Heart left ventricle (tissue), 16 donors: ENCODE results near the gene TSPYL2. TPM values are rescaled to one million over a fixed set of nuclear protein-coding genes. Genes with fewer than 3 reads are reported as not detected.
A peak's percentile ranks its signal among the peaks of the same experiment; 100 is the strongest.

Experiments used
- ATAC-seq, 4 donors: fragments of 200-7000 bp; cut with Tn5 transposase; one replicate each; pipeline ENCODE4 v1.9.1; 2020 to 2022; ENCODE audit warnings: moderate library complexity in 4 of 4, mild to moderate bottlenecking in 3 of 4, moderate number of reproducible peaks in 1 of 4
- DNase-seq, 5 donors: peaks; one replicate each; pipeline ENCODE4 v3.0.0-alpha.2; 2020
- H3K27ac ChIP-seq, 12 donors: fragments of 200-600 bp; sonication (generic) in 4 of 12; one replicate each; pipeline versions ENCODE4 v1.5.0 to v1.8.0; 2016 to 2022; ENCODE audit warnings: mild to moderate bottlenecking in 2 of 12
- H3K27me3 ChIP-seq, 9 donors: fragments of 200-600 bp; sonication (generic) in 2 of 9; one replicate each; pipeline versions ENCODE4 v1.5.1 to v1.8.0; 2016 to 2022; ENCODE audit warnings: mild to moderate bottlenecking in 3 of 9
- H3K36me3 ChIP-seq, 9 donors: fragments of 200-600 bp; sonication (generic) in 2 of 9; one replicate each; pipeline versions ENCODE4 v1.5.0 to v1.8.0; 2018 to 2022; ENCODE audit warnings: mild to moderate bottlenecking in 2 of 9
- H3K4me1 ChIP-seq, 12 donors: fragments of 200-600 bp; sonication (generic) in 4 of 12; one replicate each; pipeline versions ENCODE4 v1.5.0 to v1.8.0; 2016 to 2022; ENCODE audit warnings: mild to moderate bottlenecking in 3 of 12
- H3K4me3 ChIP-seq, 12 donors: fragments of 200-600 bp; sonication (generic) in 4 of 12; one replicate each; pipeline versions ENCODE4 v1.5.0 to v1.8.0; 2017 to 2022; ENCODE audit warnings: mild to moderate bottlenecking in 9 of 12, moderate library complexity in 4 of 12
- H3K9me3 ChIP-seq, 12 donors: fragments of 200-600 bp; sonication (generic) in 4 of 12; one replicate each; pipeline versions ENCODE4 v1.5.0 to v1.8.0; 2016 to 2022; ENCODE audit warnings: mild to moderate bottlenecking in 1 of 12
- POLR2A ChIP-seq, 2 donors: fragments of 450-650 bp; IDR thresholded peaks; one replicate each; pipeline ENCODE4 v1.6.1; 2017; ENCODE audit warnings: antibody characterized with exemption in 2 of 2, mild to moderate bottlenecking in 2 of 2, moderate library complexity in 2 of 2
- WGBS, 4 donors: extraction: QIAGEN DNeasy Blood & Tissue Kit in 2 of 4; methylation state at CpG; one replicate each; pipeline versions ENCODE4 v1.1.5 to v1.1.7; 2013 to 2018; 5-methylcytosine and 5-hydroxymethylcytosine counted together
- intact Hi-C, 10 donors: fragments of 100-400 bp; cut with DNase I; formaldehyde crosslinking; loops; one replicate each; pipeline versions ENCODE4 v1.11.1 to v1.14.2; 2022
- polyA plus RNA-seq, 2 donors: library from polyadenylated mRNA; stranded (reverse); fragments of 200-250 nt; gene quantifications; one replicate each; pipeline ENCODE4 v1.2.3, GENCODE V29; 2013
- total RNA-seq, 9 donors: library from RNA; depleted of rRNA in 2 of 9; stranded (reverse); fragments of >200 nt in 2 of 9; fragmentation: NEBNext Ultra II Directional in 3 of 9; extraction: Animal tissue kit (Norgen Biotek cat#: 25700) in 3 of 9; gene quantifications; one replicate each; pipeline versions ENCODE4 v1.1.0 to v1.2.4, GENCODE V29; 2016 to 2023
- TF ChIP-seq, protein P1 (sequence below), 12 donors: fragments of 200-600 bp; sonication (generic) in 4 of 12; IDR thresholded peaks; one replicate each; pipeline versions ENCODE4 v1.5.0 to v1.8.0; 2018 to 2022; ENCODE audit warnings: antibody characterized with exemption in 12 of 12, mild to moderate bottlenecking in 5 of 12
- donor health status: ischemic (EF 13 %, LVEDD 7.1; RV severe dilation, severe dysfunction).
- donor health status: healthy with polysubstance abuse.
- donor health status: DM: no; HTN: yes; CAD: no.
- donor health status: DM: no; HTN: no; CAD: no.
- donor health status: ischemic (EF 25% LVEDD 6.9; RV normal size, moderate dysfunction).
- donor health status: ischemic (EF 25% LVEDD 5.7; RV mildly dilated, moderate dysfunction).
- donor health status: healthy.
- donor health status: DM: yes; HTN: yes; CAD: no.
- donor health status: ischemic (EF 35%, LVEDD 5.7; RV mildly dilated, moderate dysfunction).
- donor health status: nonischemic (EF 11% LVEDD 7.7; RV severe dilation, severe dysfunction).
- donor health status: DM: yes; HTN: yes; CAD: no.
- donor health status: PGD.
- donor health status: ischemic (EF 29% LVEDD 5.4; RV normal size, mild dysfunction).
- donor health status: nonischemic (EF 23%, LVEDD 6.1; RV moderate dilation, normal function).

The TSPYL2 gene
- total and polyA plus RNA-seq, 11 donors = 17.7 to 167 (median 29.4) TPM

DNA sequence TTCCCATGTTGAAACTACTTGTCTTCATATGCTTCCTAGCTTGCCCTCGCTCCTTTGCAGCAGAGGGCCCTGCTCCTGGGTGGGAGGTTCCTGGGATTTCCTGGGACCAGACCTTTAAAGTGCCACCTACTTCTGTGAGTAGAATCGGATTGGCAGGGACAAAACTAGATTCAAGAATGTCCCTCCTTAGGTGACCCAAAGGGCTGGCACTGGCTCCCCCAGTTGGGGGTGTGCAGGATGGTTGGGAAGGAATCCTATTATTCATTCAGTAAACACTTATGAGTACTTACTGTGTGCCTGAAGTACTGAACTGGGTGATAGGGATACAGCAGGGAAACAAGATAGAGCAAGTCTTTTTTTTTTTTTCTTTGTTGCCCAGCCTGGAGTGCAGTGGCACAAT, 9.2 kb downstream of the TSPYL2 start:
- peaks cover 0 to 5% (median 0%) of the 10 kb centered on the region in 9 donors for H3K36me3 ChIP-seq
- WGBS, 4 donors = 66 to 96% (median 82%) methylated on average over 2 of the region's 2 CpGs
- TF ChIP-seq POLR2A (IDR thresholded peaks at IDR 0.05) = no peak
- TF ChIP-seq, protein P1, sequence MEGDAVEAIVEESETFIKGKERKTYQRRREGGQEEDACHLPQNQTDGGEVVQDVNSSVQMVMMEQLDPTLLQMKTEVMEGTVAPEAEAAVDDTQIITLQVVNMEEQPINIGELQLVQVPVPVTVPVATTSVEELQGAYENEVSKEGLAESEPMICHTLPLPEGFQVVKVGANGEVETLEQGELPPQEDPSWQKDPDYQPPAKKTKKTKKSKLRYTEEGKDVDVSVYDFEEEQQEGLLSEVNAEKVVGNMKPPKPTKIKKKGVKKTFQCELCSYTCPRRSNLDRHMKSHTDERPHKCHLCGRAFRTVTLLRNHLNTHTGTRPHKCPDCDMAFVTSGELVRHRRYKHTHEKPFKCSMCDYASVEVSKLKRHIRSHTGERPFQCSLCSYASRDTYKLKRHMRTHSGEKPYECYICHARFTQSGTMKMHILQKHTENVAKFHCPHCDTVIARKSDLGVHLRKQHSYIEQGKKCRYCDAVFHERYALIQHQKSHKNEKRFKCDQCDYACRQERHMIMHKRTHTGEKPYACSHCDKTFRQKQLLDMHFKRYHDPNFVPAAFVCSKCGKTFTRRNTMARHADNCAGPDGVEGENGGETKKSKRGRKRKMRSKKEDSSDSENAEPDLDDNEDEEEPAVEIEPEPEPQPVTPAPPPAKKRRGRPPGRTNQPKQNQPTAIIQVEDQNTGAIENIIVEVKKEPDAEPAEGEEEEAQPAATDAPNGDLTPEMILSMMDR (IDR thresholded peaks at IDR 0.05) = no peak
- no peak for ATAC-seq
- peaks cover 0 to 3% (median 0%) of the 10 kb centered on the region in 12 donors for H3K9me3 ChIP-seq
- H3K27me3 ChIP-seq = peaks cover 0 to 12% (median 0%) of the 10 kb centered on the region in 9 donors
- intact Hi-C loops = loop anchor here in 2 of 10 donors (2.0 kb wide), 1 partner anchor 21 kb away; no protein-coding TSS in a partner anchor
- peaks cover 0 to 25% (median 5%) of the 10 kb centered on the region in 12 donors for H3K4me1 ChIP-seq
- DNase-seq = no peak
- no peak overlapping the region for H3K27ac ChIP-seq
- H3K4me3 ChIP-seq = no peak overlapping the region

DNA sequence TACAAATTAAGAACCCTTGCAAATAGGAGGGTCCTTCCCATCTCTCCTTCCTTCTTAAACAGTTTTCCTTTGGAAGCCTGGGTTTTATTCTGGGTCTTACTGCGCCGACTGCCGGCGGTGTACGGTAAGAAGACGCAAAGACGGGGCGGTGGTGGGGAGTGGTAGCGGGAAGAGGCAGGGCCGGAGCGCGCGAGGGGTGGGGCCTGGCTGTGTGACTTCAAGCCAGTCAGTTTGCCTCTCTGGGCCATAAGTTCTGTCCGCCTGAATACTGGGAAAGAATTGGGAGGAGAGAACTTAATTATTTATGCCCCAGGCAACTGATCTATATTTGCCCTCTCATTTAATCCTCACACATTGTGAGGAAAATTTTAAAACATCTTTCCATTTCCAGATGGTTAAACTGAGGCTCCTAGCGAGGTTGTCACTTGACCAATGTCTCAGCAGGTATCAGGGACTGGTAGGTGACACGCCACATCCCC, 11.0 kb downstream of the TSPYL2 start:
- Histone ChIP-seq H3K4me1 (peaks cover 0 to 14% (median 3%) of the 10 kb centered on the region in 12 donors), H3K27me3 (peaks cover 0 to 18% (median 0%) of the 10 kb centered on the region in 9 donors), H3K4me3 (peak overlapping the region in 10 of 12 donors; percentile 30 to 94 (median 70)), H3K9me3 (peaks cover 0 to 3% (median 0%) of the 10 kb centered on the region in 12 donors), H3K27ac (peak overlapping the region; percentile 47 to 94 (median 87)), H3K36me3 (no peaks in the 10 kb centered on the region)
- DNase-seq = peak; percentile 76 to 89 (median 84)
- intact Hi-C loops = loop anchor here in 4 of 10 donors (1.0 to 2.0 kb wide), 3 partner anchors 20 to 22 kb away; no protein-coding TSS in a partner anchor
- peak; percentile 63 to 79 (median 73) for ATAC-seq
- TF ChIP-seq, protein P1 (IDR thresholded peaks at IDR 0.05) = peak; percentile 22 to 66 (median 52)
- TF ChIP-seq POLR2A (IDR thresholded peaks at IDR 0.05) = no peak
- WGBS, 4 donors = 0 to 42% (median 19%) methylated on average over 16 of the region's 16 CpGs

DNA sequence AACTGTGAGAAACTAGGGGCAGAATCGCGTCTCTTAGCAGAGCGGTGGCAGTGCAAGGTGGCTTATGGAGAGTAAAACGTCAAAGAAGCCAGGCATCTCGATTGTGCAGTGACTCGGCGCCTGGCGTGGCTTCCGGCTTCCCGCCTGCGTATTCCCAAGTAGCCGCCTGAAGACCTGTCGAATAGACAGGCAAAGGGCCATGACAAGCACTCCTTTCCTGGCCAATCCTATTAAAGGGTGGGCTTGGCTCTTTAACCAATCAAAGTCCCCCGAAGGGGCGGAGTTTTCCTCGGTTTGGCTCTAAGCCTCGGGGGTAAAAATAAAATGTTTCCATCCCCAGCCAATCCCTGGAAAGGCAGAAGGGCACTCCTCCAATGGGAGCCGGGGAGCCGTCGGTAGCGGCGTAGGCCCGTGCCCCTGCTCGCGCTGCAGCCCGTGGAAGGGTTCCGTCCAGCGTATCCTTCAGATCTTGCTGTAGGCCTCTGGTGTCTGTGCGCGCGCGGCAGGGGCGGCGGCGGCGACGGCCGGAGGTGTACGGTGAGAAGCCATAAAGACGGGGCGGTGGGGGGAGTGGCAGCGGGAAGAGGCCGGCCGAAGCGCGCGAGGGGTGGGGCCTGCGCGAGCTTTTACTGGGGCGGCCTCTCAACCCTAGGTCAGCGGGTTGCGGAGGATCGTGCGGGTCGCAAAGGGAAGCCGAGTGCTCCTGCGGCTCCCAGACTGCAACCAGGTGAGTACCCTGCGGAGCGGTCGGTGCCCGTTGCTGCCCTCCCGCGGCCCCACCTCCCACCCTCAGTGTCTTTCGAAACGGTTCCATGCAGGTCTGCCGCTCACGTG, 11.8 kb downstream of the TSPYL2 start, which contains the start of gene KANTR:
Gene KANTR, plus strand, starts transcription at position 395 of the 834 bp plus-strand sequence. CDS start 30,131 bp downstream, outside the sequence.
- Histone ChIP-seq H3K4me1 (peaks cover 0 to 11% (median 1%) of the 10 kb centered on the region in 12 donors), H3K9me3 (peaks cover 0 to 3% (median 0%) of the 10 kb centered on the region in 12 donors), H3K36me3 (peaks cover 0 to 4% (median 0%) of the 10 kb centered on the region in 9 donors), H3K27ac (peak within 1 kb of the TSS; percentile 57 to 94 (median 87)), H3K27me3 (peaks cover 0 to 20% (median 0%) of the 10 kb centered on the region in 9 donors), H3K4me3 (peak within 1 kb of the TSS; percentile 56 to 94 (median 68))
- TF ChIP-seq, protein P1 (IDR thresholded peaks at IDR 0.05) = peak in 2 of 12 donors; percentile 11 to 14
- TF ChIP-seq POLR2A (IDR thresholded peaks at IDR 0.05) = peak in 1 of 2 donors; percentile 75
- WGBS, 4 donors = 0 to 45% (median 23%) methylated on average over 42 to 67 of the region's 67 CpGs
- ATAC-seq (peak; percentile 90 to 96 (median 92)), DNase-seq (peak; percentile 85 to 90 (median 87))
- intact Hi-C loops = loop anchor here in 4 of 10 donors (1.0 to 2.0 kb wide), 3 partner anchors 21 to 23 kb away; no protein-coding TSS in a partner anchor

DNA sequence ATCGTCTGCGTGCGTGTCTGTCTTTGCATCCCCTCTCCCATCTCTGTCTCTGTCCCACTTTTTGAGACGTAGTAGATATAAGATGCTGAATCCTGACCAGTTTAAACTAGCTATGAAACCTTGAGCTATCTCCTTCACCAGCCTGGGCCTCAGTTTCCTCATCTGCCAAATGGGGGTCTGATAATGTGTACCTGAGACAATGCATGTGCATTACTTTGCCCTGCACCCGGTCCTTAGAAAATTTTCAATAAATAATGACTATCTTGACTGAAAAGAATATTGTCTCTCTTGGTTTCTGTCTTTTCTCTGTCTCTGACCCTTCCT, 12.4 kb downstream of the TSPYL2 start:
- 1 to 50% (median 24%) methylated on average over 5 of the region's 5 CpGs for WGBS, 4 donors
- H3K9me3 ChIP-seq = peaks cover 0 to 3% (median 0%) of the 10 kb centered on the region in 12 donors
- TF ChIP-seq POLR2A (IDR thresholded peaks at IDR 0.05) = no peak
- TF ChIP-seq, protein P1 (IDR thresholded peaks at IDR 0.05) = no peak
- H3K27ac ChIP-seq = peak overlapping the region in 10 of 12 donors; percentile 74 to 94 (median 88)
- peaks cover 0 to 11% (median 1%) of the 10 kb centered on the region in 12 donors for H3K4me1 ChIP-seq
- peak overlapping the region; percentile 56 to 94 (median 68) for H3K4me3 ChIP-seq
- DNase-seq (no peak), ATAC-seq (no peak)
- intact Hi-C loops = no loop called here
- peaks cover 0 to 23% (median 0%) of the 10 kb centered on the region in 9 donors for H3K27me3 ChIP-seq
- H3K36me3 ChIP-seq = peaks cover 0 to 10% (median 0%) of the 10 kb centered on the region in 9 donors
